Activated CD4-positive, alpha-beta T cell treated with anti-CD3 and anti-CD28 coated beads, Interleukin-2, Interleukin-6, amounts not matched to agents 100 ng/mL and 50 ng/mL, durations not matched to agents 16 hours and 8 hours (primary cell): ENCODE data around the gene KCNJ5.
A peak's percentile ranks its signal among the peaks of the same experiment; 100 is the strongest.

ENCODE experiments used
- DNase-seq: peaks from one replicate; pipeline ENCODE4 v3.0.0-alpha.2; 2020

The KCNJ5 gene

GRCh38 chr11:128890543-128891368, at the start of gene KCNJ5:
TSS of gene KCNJ5 (plus strand) at chr11:128891356. CDS start at chr11:128911274, 19,918 bp downstream.
- DNase-seq, result no peak

DNA sequence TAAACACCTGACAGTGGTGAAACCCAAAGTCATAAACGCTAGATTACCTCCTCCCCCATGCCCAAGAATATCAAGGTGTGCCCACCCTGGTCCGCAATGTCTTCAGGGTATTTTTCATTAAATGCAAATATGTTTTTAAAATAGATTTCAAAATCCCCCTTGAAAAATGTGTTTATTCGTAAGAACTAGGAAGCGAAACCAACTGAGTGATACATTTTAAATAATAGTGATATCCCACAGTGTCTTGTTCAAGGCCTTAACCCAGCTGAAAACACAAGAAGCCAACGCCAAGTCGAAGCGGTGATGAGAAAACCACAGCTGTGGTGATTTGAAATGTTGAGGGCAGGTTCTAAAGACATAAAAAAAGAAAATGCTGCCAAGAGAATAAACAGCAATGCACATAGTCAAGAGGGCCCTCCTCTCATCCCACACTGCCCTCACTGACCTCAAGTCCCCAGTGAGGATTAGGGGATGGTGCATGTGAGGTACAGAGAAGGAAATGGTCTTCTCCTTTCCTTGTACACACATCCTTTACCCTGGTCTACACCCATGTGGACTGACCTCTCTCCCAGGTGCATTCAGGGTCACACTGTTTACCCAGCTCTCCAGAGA, 49.6 kb upstream of the KCNJ5 start:
- DNase-seq, result no peak

- DNase-seq, result no peak
Observed at GRCh38 chr11:128843198-128843785, 47.9 kb upstream of the KCNJ5 start.

GRCh38 chr11:128845334-128845780, 45.8 kb upstream of the KCNJ5 start:
- DNase-seq, result peak; percentile 18

DNA sequence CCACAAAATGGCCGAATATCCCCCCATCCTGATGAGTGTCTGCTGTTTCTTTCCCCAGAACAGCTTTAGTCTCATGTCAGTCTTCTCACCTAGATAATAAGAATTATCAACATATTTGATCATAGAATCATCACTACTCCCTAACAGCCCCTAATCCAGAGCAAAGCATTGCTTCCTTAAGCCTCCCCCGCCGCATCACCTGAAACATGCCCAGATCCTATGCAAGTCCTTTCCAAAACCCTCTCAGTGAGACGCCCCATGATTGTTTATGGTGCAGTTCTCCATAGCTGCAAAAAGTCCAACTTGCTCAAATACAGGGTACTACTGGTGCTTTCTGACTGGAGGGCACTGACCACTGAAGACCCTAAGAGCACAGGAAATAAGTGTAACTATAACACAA, 44.2 kb upstream of the KCNJ5 start:
- no peak for DNase-seq

GRCh38 chr11:128848815-128849455, 42.2 kb upstream of the KCNJ5 start:
- peak; percentile 70 for DNase-seq

DNA sequence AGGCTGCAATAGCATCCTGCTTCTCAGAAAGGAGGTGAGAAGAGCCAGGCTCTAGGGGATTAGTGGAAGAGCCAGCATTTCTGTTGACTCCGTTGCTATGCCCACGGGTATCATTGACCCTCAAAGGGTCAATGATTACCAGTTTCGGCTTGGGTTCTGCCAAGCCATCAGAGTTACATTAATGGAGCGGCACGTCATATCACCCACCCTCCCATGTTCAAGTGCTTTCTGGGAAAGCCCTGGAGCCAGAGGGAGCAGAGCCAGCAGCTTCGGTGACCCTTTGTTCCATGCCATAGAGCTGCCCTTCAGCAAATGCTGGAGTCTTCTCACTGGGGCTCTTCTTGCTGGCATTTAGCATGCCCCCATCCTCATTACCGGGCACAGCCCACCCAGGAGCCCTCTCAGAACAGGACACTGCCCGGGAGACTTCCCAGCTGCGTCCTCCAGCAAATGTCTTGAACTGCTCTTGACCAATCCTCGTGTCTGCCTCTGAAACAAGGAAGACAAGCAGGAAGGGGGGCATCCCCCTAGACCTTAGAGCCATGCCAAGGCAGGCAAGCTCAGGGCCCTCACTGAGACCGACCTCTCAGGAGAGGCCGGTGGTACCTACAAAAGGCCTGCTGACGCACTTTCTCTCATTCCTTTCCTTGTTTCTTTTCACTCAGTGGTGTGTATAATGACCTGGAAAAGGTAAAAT, 38.7 kb upstream of the KCNJ5 start:
- no peak for DNase-seq

- no peak for DNase-seq
Observed at GRCh38 chr11:128853559-128853958, 37.6 kb upstream of the KCNJ5 start.

GRCh38 chr11:128854841-128855240, 36.3 kb upstream of the KCNJ5 start:
- DNase-seq, result no peak

GRCh38 chr11:128856241-128856640, 34.9 kb upstream of the KCNJ5 start:
- DNase-seq, result no peak

DNA sequence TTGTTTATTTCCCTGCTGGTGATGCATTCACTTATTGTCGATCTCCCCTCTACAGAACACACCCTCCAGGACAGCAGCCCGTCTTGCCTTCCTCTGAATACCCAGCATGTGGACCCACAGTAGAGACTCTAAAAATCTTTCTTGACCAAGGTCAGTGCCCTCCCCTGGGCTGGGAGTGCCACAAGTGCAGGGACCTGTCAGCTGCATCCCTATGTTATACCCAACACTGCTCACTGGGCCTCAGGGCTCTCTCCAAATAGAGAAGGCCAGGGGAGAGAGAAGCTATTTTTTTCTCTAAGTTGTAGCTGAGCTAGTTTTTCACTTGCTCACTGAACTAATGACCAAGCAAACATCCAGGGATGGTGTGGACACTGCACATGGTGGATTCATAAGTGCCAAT, 33.8 kb upstream of the KCNJ5 start:
- no peak for DNase-seq

DNA sequence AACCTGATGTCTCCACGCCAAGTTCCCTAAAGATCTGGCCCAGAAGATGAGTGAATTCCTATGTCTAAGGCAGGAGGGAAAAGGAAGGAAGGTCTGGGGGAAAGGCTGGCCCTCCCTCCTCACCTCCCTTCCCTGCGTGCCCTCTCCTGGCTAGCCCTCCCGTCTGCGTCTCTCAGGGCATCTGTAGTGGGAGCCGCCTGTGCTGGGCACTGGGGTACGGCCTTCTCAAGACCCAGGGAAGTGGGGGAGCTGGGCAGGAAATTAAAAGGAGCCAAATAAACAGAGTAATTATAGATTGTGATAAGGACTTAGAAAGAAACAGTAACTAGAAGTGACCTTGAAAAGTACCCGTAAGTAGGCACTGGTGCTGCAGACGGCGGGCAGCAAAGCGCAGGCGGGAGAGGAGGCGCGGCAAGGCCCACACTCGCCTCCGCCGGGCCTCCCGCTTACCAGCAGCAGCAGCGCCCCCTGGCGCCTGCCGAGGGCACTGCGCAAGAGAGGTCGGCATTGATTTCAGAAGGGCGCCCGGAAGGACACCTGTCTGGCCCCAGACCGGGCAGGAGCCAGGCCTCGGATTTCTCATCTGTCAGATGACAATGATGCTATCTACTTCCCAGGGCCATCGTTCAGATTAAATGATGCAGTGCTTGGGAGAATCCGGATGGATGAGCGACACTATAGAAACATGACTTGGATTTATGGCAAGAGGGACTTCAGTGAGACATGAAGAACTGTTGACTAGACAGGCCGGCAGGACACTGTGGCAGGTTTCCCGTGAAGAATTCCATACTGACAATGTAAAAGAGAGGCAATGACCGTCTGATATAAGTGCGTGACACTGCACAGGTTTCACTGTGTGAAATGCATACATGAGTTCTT, 31.4 kb upstream of the KCNJ5 start:
- DNase-seq, result peak; percentile 89

GRCh38 chr11:128860571-128861361, 30.4 kb upstream of the KCNJ5 start:
- no peak for DNase-seq

- DNase-seq, result no peak
Observed at GRCh38 chr11:128862406-128862805, 28.8 kb upstream of the KCNJ5 start.

DNA sequence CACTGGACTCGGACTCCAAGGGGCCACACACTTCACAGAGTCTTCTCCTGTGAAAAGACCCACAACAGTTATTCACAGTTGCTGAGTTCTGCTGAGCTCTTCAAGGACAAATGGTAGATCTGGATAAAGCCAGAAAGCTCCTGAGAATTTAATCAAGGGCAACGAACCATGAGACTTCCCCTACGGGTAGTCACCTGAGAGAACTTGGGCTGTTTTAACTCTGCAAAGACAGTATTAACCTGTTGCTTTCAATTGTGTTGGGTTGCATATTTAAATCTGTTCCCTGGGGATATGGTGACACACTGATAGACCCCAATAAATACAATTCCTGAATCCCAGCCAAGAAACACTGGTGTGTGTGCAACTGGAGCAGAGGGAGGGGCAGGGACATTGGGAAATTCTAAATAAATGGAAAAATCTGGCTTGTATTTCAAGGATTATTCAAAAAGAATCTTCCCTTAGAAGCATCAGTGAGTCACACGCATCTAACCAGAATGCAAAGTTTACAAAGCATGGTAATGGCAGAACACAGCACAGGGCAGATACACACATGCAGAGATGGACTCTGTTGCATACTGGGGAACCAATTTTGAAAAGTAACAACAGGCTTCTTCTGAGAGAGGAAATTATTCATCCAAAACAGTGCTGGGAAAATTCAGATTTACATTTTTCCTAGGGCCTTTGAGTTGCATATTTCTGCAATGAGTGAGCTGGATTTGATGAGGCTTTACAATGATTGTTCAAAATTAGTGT, 28.1 kb upstream of the KCNJ5 start:
- DNase-seq, result no peak

GRCh38 chr11:128865490-128865889, 25.7 kb upstream of the KCNJ5 start:
- DNase-seq, result no peak

GRCh38 chr11:128867277-128867676, 23.9 kb upstream of the KCNJ5 start, which contains the start of gene KCNJ1:
TSS of gene KCNJ1 (minus strand) at chr11:128867296. CDS start at chr11:128840243, 27,053 bp downstream.
- DNase-seq, result no peak

DNA sequence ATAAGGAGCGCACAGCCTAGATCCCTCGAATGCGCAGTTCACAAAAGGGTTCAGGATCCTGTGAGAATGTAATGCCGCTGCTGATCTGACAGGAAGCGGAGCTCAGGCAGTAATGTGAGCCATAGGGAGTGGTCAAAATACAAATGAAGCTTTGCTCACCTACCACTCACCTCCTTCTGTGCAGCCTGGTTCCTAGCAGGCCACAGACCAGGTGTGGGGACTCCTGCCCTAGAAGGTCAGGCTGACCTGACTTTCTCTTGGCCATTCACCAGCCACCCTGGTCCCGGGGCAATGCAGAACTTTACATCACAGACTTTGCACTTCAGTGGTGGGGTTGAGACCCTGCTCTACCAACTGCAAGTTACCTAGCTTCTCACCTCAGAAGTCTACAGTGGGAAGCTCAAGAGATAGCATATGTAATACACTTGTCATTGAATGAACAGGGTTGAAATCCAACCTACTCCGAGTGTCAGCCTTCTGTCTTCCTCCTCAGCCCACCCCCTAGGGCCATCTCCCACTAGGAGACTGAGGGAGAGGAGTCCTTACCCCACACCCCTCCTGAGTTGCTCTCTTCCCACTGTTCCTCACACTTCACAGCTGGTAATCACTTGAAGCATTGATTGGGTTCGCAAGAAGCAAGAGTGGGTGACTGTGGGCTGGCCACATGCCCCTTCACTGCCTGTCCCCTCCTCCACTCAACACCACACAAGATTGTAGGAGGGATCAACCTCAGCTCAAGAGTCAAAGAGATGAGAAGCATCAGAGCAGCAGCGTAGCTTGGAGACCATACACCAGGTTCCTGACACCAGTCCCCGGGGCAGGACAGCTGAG, 22.1 kb upstream of the KCNJ5 start:
- peak; percentile 18 for DNase-seq

DNA sequence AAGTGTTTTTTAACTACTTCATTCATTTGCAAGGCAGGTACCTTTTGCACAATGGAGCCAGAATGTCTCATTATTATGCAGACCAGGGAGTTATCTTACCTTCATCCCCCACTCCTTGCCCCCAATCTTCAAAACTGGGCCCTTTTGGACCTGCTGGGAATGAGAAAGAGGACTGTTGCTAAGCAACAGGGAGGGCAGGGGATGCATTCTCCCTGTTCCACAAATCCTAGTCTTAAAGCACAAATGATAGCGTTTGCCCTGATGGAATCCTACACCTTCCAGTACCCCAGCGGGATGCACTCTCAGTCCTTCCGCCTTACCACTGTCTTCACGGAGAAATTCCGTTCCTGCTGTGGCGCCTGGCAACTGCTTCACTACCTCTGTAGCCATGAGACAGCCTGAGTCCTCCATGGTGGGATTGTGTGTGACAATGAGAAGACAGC, 20.0 kb upstream of the KCNJ5 start:
- no peak for DNase-seq
